ENCODE measurements around the gene KLF4.

Gene KLF4

GRCh38 chr9:107438211-107439031, 51.1 kb downstream of the KLF4 start:
- TF ChIP-seq REST (IDR thresholded peaks at IDR 0.05; ENCODE audit: insufficient read depth in 1 of 2, low read depth in 2 of 2, low read length in 2 of 2) (no peak), FOXP2 (optimal IDR thresholded peaks at IDR 0.05; ENCODE audit: borderline replicate concordance, extremely low read depth, extremely low read length, insufficient read depth) (no peak), TAF1 (IDR thresholded peaks at IDR 0.05; ENCODE audit: borderline replicate concordance, insufficient read depth, low read length) (no peak), POLR2AphosphoS5 (IDR thresholded peaks at IDR 0.05; ENCODE audit: low read depth, low read length) (no peak), SIN3A (IDR thresholded peaks at IDR 0.05; ENCODE audit: borderline replicate concordance, insufficient read depth, low read length) (no peak)

- no peak for TF ChIP-seq TAF1 (IDR thresholded peaks at IDR 0.05; ENCODE audit: borderline replicate concordance, insufficient read depth, low read length)
- no peak for TF ChIP-seq FOXP2 (optimal IDR thresholded peaks at IDR 0.05; ENCODE audit: borderline replicate concordance, extremely low read depth, extremely low read length, insufficient read depth)
- TF ChIP-seq SIN3A (IDR thresholded peaks at IDR 0.05; ENCODE audit: borderline replicate concordance, insufficient read depth, low read length), result no peak
- TF ChIP-seq REST (IDR thresholded peaks at IDR 0.05; ENCODE audit: insufficient read depth in 1 of 2, low read depth in 2 of 2, low read length in 2 of 2), result no peak
- TF ChIP-seq POLR2AphosphoS5 (IDR thresholded peaks at IDR 0.05; ENCODE audit: low read depth, low read length), result no peak
Observed at GRCh38 chr9:107437716-107438115, 51.9 kb downstream of the KLF4 start.

GRCh38 chr9:107435415-107435814, 54.2 kb downstream of the KLF4 start:
- TF ChIP-seq SIN3A (IDR thresholded peaks at IDR 0.05; ENCODE audit: borderline replicate concordance, insufficient read depth, low read length), result no peak
- TF ChIP-seq POLR2AphosphoS5 (IDR thresholded peaks at IDR 0.05; ENCODE audit: low read depth, low read length), result no peak
- TF ChIP-seq FOXP2 (optimal IDR thresholded peaks at IDR 0.05; ENCODE audit: borderline replicate concordance, extremely low read depth, extremely low read length, insufficient read depth), result no peak
- no peak for TF ChIP-seq TAF1 (IDR thresholded peaks at IDR 0.05; ENCODE audit: borderline replicate concordance, insufficient read depth, low read length)
- no peak for TF ChIP-seq REST (IDR thresholded peaks at IDR 0.05; ENCODE audit: insufficient read depth in 1 of 2, low read depth in 2 of 2, low read length in 2 of 2)

Measured in PFSK-1 (cell line).